T-helper 22 cell (primary cell): ENCODE measurements around the gene SMAD3.

Experiments
- DNase-seq: peaks from one replicate; pipeline ENCODE4 v3.0.0-alpha.2; 2020; ENCODE audit warnings: low read depth

Gene SMAD3

DNA sequence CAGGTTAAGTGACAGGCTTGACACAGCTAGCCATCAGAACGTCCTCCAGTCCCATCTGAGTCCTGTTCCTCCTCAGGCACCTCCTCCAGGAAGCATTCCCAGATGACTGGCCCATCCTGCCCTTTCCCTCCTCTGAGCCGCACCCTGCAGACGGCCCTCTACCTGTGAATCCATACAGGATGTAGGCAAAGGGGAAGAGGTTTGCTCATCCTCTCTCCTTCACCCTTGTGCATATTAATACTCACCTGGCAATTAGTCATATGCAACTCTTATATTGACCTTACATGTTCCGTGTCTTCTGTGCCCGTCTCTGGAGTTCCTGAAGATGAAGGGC lies 61.9 kb downstream of the SMAD3 start:
- no peak for DNase-seq

DNA sequence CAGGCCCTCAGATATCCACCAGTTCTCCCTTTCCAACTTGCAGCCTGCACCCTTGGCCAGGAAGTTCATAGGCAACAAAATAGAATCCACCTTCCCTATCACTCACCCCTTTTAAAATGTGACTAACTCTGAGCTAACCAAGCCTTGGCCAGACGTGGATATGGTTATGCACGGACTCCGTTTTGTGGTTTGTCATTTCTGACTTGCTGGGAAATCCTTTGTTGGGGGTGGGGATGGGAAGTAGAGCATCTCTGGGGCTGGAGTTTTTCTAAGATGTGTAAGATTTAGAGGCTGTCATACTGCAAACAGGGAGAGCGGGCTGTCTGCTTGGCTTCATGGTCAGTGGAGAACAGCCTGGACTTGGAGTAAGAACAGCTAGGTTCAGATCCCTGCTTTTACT lies 62.6 kb downstream of the SMAD3 start:
- no peak for DNase-seq

DNA sequence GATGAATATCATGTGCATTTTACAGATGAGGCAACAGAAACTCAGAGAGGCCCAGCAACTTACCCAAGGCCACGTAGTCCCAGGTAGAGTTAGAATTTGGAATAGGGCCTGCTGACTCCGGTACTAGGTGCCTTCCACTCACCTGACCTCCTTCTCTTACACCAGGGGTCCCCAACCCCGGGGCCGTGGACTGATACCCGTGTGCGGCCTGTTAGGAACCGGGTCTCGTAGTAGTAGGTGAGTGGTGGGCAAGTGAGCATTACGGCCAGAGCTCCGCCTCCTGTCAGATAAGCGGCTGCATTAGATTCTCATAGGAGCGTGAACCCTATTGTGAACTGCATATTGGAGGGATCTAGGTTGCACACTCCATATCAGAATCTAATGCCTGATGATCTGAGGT lies 64.8 kb downstream of the SMAD3 start:
- no peak for DNase-seq

DNA sequence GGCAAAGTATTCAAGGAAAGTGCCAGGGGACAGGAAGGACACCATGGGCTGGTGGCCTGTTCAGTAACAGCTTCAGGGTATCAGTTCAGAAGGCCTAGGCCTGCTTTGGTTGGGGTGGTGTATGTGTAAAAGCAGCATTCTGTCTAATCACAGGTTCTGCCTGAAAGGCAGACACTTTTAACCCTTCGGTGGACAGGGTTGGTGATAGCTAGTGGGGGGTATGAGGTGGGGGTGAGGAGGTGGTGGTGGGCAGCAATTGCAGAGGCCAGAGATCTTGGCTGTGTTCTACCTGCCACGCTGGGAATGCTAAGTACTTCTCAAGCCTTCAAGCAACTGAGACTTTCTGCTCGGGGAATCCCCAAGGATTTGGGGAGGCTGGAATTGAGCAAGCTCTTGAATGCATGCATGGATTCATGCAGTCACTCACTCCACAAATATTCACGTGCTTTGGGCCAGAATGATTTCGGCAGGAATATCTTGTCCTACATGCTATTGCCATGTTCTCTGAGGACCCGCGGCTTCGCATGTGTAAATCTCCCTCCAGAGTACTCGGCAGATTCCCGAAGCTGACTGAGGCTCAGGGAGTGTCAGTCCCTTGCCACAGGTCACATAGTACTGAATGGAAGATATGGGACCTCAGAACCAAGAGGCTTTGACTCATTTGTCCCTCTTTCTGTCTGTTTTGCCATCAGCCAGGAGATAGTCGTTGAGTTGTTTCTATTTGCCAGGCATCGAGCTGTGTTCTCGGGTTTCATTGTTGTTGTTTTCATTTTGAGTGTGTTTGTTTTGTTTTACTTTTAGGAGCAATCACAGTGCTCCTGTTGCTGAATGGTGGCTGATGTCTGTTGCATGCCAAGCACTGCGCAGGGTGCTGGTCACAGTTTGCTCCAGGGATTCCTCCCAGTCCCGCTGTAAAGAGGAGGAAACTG lies 65.5 kb downstream of the SMAD3 start:
- DNase-seq, result no peak

DNA sequence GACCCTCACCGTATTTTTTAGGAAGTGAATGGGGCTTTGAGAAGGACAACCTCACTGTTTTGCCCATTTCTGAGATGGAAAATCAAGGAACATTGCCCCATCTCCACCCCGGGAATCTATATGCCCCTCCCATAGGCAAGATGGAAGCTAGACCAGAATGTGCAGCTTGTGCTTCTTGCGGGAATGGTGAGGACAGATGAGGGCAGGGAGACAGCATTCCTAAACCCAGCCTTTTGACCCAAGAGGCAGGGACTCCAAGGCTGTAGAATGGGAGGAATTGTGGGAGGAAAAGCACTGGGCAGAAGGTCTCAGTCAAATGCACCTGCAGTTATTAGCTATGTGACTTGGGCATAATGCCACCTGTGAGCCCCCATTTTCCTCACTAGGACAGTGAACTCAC lies 66.9 kb downstream of the SMAD3 start:
- DNase-seq, result no peak

DNA sequence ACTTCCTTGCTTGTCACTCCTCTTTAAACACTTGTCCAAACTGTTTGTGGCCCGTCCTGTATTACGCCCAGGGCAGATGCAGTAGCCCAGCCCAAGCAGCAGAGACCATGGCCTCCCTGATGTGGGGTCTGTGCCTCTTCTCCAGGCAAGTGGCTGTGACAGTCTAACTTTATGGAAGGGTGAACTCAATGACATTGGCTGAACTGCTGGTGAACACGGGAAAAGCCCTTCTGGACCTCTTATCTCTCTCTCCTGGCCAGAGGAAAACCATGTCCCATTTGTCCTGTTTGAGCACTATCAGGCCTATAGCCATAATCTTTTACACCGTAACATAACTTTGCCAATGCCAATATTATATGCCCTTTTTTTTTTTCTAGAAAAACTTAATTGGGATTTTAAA lies 67.6 kb downstream of the SMAD3 start:
- no peak for DNase-seq

DNA sequence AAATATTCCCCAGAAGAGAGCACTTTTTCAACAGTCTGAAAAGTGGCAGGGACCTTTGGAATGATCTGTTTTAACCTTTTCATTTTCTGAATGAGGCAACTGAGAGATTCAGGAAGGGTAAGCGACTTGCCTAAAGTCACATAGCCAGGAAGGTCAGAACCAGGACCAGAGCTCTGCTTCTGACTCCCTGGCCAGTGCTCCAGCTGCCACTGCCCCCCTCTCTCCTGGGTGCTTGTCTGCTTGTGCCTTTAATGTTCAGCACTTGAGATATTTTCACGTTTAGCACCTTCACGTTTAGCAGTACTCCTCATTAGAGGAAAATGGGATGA lies 68.3 kb downstream of the SMAD3 start:
- DNase-seq, result no peak

DNA sequence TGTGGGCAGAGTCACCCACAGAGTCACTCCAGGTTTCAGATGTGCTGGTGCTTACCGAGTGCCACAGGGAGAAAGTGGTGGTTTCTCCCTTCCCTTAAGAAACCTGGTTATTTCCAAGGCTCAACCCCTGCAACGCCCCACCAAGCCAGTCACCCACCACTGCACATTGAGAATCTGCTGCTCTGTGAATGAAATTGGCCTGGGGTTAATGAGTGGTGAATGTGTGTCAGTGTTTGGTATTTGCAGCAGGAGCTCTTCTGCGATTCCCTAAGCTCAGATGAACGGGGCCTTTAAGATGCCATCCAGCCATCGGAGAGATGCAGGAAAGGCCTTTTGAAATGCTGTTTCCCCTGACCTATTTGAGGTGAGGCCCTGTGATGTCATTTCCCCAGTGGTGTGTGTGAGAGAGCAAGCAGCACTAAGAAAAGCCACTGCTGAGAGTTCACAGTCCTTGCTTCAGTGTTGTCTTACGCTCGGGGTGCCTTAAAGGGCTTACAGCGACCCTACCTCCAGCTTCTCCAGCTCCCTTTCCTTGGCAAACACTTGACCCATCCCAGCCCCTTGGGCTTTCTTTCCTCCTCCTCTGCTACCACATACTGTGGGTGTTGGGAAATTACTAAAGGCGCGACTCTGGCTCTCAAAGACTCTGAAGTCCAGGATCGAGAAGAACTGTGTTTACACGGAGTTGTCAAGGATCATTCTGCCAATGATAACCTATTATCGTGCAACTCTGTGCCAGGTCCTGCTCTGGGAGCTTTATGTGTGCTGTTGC lies 68.9 kb downstream of the SMAD3 start:
- peak; percentile 69 for DNase-seq

DNA sequence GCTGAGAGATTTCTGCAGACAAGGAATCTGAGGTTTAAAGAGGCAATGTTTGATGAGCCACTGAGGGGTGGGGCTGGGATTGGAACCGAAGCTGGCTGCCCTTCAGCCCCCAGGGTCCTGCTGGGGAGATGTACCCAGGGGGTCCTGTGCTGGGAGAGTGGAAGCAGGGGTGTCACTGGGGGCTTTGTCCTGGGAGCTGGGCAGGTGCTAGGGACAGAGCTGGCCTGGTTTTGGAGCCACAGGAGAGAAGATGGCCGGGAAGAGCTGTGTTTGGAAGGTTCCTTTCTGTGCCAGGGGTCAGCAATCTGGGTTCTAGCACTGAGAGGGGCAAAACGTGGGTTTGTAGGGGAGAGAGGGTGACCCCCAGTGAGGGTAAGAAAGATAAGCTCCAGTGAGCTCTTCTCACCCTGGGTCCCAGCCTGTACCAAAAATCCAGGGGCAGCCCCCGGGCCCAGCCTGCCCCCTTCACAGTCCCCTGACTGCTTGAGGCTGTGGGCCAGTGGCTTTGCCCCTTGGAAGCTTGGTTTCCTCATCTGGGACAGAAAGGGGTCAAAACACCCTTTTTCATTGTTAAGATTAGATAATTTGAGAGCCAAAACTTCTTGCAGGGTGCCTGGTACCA lies 69.6 kb downstream of the SMAD3 start:
- no peak for DNase-seq

DNA sequence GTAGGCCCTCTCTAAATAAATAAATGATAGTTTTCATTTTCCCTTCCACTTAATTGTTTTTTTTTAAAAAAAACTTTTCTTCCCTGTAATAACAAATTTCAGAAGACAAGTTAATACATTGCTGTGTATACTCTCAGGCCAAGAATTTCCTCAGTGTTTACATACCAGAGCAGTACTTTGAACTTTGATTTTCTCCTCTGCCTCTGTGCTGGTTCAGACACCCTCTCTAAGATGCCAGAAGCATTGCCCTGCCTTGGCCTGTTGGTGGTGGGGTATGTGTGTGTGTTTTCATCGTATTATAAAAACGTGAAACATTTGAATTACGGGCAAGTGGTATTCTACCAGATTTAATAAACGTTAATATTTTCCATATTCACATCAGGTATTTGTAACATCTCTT lies 70.1 kb downstream of the SMAD3 start:
- no peak for DNase-seq

DNA sequence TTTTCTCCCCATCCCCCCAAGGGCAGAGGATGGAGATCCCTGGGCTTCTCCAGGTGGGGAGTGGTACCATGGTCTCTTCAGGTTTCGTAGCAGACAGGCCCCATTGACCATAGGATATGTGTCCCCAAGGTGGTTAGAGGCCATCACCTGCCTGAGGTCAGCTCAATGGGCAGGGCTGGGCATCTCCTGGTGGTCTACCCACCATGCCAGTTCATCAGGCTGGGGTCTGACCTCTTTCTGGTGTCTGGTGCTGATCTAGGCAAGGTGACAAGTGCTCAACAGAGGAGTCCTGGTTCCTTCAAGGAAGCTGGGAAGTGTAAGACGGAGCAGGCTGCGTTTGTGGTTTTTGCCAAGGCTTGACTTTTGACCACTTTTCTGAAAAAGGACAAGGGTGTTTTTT lies 71.4 kb downstream of the SMAD3 start:
- no peak for DNase-seq

DNA sequence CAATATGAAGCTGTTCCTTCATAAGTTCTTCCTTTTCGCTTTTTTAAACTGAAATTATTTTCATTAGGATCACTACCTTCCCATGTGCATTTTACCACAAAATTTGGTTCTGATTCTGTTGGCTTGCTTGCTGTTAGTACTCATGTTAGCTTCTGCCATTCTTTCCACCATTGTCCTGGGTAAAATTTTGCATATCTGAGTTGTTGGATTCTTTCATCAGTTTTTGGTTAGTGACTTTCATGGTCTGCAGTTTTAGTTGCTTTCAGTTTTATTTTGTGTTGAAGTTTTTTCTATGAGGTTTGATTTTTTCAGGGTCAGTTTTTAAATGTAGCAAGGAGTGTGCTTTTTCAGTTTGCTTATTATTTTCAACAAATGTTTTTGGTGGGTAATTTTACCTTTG lies 71.9 kb downstream of the SMAD3 start:
- no peak for DNase-seq

DNA sequence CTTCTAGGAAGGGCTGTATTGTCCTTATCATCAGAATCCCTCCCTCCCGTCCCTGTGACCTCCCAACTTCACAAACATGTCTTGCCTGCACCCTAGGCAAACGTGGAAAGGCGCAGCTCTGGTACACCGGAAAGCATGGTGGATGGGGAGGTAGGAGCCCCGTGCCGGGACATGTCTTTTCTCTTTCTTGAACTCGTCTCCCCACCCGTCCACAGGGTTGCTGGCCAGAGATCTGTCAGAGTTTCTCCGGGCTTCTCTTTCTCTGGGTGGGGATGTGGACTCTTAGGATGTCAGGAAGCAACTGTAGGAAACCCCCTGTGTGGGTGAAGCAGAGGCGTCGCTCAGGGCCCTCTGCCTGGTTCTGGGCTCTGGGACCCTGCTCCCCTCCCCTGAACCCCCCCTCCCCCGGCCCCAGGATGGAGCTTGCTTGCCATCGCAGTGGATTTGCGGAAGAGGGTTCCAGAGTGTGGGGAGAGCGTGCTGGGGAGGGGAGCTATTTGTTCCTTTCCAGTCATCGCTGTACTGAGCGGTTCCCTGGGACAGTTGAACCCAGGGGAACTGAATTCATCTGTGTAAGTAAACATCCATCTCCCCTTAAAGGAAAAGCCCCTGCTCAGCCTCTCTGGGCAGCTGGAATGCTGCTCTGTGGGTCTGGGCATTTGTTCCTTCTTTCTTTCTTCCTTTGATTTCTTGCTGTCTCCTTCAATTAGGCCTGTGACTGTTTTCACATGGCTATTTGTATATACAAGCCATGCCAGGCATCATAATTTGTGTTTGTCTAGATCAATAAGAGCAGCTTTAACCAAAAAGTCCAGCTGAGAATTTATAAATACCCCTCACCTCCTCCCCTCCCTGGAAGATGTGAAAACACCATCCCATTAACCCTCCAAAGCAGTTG lies 72.8 kb downstream of the SMAD3 start:
- DNase-seq, result no peak

DNA sequence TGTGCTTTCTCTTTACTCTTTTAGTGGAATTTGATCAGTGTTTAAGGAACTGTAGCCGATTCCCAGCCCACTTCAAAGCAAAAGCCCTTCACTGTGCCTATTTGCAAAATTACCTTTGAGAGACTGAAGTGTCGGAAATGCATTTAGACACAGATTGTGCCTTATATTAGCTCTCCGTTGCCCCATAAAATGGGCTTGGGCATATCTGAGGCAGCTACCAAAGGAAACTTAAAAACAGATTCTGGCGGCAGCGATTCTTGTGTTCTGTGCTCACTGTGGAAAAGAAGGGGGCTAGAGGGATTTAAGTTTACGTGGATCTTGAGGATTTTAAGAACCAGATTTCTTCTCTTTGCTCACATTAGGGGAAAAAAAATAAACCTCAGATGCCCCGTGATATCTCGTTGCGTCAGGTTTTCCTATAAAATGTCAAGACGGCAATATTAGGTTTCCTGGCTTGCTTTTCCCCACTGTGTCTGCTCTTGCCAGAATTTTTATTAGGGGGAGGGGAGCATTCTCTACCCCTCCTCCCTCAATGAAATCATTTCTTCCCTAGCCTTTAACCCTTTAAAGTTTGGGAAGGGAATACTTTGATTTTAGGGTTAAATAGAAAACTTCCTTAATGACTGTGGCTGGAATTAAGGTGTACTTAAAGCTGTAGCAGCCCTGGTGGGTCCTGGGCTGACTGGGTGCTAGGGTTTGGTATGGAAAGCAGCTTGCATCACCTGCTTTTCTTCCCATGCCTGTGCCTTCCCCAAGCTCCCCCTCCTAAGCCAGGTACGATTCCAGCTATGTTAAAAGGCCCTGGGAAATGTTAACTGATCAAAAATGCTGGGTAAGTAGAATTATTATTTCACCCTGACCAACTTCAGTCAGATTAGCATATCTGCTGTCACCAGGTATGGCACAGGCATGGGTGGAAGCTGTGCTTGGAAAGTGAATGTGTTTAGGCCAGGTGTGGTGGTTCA lies 73.8 kb downstream of the SMAD3 start:
- no peak for DNase-seq

DNA sequence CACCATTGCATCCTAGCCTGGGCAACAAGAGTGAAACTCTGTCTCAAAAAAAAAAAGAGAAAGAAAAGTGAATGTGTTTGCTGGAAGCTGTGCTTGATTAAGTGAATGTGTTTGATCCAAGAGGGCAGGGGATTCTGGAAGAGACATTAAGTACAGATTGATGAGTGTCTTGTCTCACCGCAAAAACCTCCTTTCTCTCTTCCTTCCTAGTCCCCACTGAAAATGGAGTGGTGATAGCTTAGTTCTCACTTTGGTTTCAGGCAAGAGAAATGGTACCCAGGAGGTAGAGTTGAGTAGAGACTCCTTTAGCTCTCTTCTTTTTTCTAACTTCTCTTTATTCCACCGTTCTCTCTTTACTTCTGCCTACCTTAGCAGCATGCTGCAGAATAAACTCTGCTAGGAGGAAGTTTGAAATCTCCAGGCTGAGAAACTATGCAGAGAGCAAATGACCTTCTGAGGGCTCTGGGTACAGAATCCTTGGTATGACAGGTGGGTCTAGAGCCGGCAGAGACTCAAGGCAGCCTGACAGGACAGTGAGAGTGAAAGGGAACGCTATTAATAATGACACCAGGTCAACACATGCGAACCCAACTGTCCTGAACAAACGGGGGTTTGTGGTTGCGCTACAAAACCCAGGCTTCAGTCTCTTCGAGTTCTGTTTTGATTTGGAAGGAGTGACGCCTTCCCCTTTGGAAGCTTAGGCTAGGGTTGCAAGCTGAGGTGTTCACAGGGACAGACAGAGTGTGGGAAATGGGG lies 74.9 kb downstream of the SMAD3 start:
- no peak for DNase-seq

DNA sequence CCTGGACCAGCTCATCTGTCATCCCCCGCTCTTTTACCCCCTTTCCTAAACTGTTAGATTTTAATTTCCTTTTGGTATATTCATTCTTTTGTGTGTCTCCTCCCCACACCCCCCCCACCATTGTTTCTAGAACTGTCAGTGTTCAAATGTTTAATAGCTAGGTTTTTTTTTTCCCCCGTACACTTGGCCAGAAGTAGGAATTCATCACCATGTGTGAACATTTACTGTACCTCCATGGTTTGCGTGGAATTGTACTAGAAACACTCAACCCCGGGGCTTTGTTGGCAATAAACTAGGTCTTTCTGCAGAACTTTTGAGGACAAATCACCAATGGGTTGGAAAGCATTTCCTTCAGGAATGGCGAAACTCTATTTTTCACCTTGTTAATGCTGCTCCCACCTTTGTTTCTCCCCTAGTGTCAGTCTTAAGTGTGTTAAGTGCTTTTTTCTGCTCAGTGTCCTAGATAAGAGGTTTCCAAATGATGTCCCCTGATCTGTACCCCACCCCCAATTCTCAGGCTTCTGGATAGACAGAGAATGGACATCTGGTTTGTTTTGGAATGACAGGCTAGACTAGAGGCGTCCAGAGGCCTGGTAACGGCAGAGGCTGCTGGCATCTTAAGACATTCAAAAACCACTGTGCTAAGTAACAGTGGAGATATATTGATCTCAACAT lies 76.8 kb downstream of the SMAD3 start:
- DNase-seq, result no peak

DNA sequence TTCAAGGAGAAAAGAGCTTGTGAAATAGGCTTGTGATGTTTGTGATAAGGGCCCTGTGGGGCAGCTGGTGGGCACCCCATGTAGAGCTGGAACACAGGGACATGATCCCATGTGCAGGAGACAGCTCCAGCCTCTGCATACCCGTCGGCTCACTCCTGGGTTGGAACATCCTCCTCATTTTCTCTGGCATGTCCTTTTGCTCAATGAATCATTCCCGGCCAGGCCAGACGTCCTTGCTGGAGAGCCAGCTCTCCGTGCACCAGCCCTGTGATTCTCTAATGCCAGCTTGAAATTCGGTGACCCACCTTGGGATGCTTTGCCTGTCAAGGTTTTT lies 77.3 kb downstream of the SMAD3 start:
- no peak for DNase-seq

DNA sequence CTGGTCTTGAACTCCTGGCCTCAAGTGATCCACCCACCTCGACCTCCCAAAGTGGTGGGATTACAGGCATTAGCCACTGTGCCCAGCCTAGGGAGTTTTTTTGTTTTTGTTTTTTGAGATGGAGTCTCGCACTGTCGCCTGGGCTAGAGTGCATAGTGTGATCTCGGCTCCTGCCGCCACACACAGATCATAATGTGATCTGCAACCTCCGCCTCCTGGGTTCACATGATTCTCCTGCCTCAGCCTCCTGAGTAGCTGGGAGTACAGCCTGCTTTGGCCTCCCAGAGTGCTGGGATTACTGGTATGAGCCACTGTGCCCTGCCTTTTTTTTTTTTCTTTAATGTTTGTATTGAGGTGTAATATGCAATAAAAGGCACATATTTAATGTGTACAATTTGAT lies 78.2 kb downstream of the SMAD3 start:
- DNase-seq, result no peak

DNA sequence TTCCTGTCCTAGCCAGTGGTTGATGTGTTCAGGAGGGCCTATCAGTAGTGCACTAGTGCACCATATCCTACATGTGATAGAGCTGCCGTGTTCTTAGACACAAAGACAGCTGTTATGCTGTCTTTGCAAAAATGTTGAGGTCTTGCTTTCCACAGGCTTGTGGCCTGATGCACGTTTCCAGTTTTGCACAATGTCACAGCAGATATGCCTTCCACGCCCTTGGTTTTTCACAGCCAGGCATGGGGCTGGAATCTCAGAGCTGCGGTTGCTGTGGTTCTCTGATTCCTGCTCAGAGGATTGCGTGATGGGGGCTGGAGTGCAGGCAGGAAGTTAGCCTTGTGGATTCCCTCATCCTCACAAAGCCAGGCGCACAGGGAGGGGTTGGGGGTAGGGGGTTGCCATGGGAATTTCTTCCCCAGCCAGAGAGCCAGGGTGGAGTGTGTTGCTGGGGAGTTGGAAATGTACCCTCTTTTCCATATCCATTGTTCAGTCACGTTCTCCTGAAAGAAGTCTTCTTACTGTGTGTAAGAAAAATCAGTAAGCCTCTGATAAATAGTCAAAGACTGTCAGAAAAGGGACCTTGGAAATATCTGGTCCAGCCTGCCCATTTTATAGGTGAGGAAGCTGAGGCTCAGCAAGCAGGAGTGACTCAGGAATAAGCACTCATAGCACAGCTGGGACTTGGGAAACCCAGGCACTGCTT lies 79.4 kb downstream of the SMAD3 start:
- DNase-seq, result no peak
